Epithelial cell of prostate (primary cell): ENCODE measurements around the gene SP110.
A peak's percentile ranks its signal among the peaks of the same experiment; 100 is the strongest.

Experiments used
- DNase-seq: peaks from one replicate; pipeline ENCODE4 v3.0.0-alpha.2; 2011; ENCODE audit warnings: low read depth, low spot score
- H3K27ac ChIP-seq: fragments of 450-650 bp; 2 replicates; pipeline ENCODE4 v1.5.1; 2017; ENCODE audit warnings: mild to moderate bottlenecking

Gene SP110

GRCh38 chr2:230226051-230226551, 6.3 kb upstream of the SP110 start:
- H3K27ac ChIP-seq, result no peak overlapping the region
- DNase-seq, result no peak

GRCh38 chr2:230225486-230225885, 5.7 kb upstream of the SP110 start, which contains the start of gene SP140:
Gene SP140 (plus strand): TSS chr2:230225736. CDS start chr2:230225845, 109 bp downstream.
- no peak for DNase-seq
- H3K27ac ChIP-seq, result no peak within 1 kb of the TSS

- no peak overlapping the region for H3K27ac ChIP-seq
- DNase-seq, result no peak
These were observed 4.7 kb upstream of the SP110 start for GRCh38 chr2:230224458-230224857.

GRCh38 chr2:230222829-230223228, 3.0 kb upstream of the SP110 start:
- peak; percentile 71 for DNase-seq
- H3K27ac ChIP-seq, result peak overlapping the region; percentile 20

GRCh38 chr2:230221493-230221892, 1.7 kb upstream of the SP110 start:
- no peak overlapping the region for H3K27ac ChIP-seq
- no peak for DNase-seq

GRCh38 chr2:230220347-230220969, 674 bp upstream of the SP110 start:
- DNase-seq, result no peak
- H3K27ac ChIP-seq, result peak overlapping the region; percentile 46

GRCh38 chr2:230218421-230218820, 1.4 kb downstream of the SP110 start:
- no peak for DNase-seq
- no peak overlapping the region for H3K27ac ChIP-seq

GRCh38 chr2:230217424-230217823, 2.4 kb downstream of the SP110 start:
- no peak overlapping the region for H3K27ac ChIP-seq

GRCh38 chr2:230216489-230216888, 3.3 kb downstream of the SP110 start:
- DNase-seq, result no peak
- no peak overlapping the region for H3K27ac ChIP-seq

More at GRCh38 chr2:230217424-230217823, 2.4 kb downstream of the SP110 start:
- no peak for DNase-seq

- no peak for DNase-seq
- H3K27ac ChIP-seq, result no peak overlapping the region
These were observed 10.2 kb downstream of the SP110 start for GRCh38 chr2:230209422-230210051.

GRCh38 chr2:230208576-230208975, 11.2 kb downstream of the SP110 start:
- DNase-seq, result no peak
- no peak overlapping the region for H3K27ac ChIP-seq

GRCh38 chr2:230205721-230206120, 14.1 kb downstream of the SP110 start:
- DNase-seq, result no peak
- no peak overlapping the region for H3K27ac ChIP-seq

- DNase-seq, result no peak
- H3K27ac ChIP-seq, result no peak overlapping the region
These were observed 14.8 kb downstream of the SP110 start for GRCh38 chr2:230205034-230205433.

GRCh38 chr2:230203110-230203676, 16.6 kb downstream of the SP110 start:
- no peak overlapping the region for H3K27ac ChIP-seq
- no peak for DNase-seq

GRCh38 chr2:230202430-230203109, 17.2 kb downstream of the SP110 start:
- no peak for DNase-seq
- no peak overlapping the region for H3K27ac ChIP-seq

- DNase-seq, result no peak
- H3K27ac ChIP-seq, result no peak overlapping the region
These were observed 34.8 kb downstream of the SP110 start for GRCh38 chr2:230184727-230185578.

GRCh38 chr2:230181195-230181594, 38.6 kb downstream of the SP110 start:
- no peak overlapping the region for H3K27ac ChIP-seq
- no peak for DNase-seq

- H3K27ac ChIP-seq, result no peak overlapping the region
- no peak for DNase-seq
These were observed 39.9 kb downstream of the SP110 start for GRCh38 chr2:230179907-230180306.

GRCh38 chr2:230178546-230179485, 41.0 kb downstream of the SP110 start:
- no peak for DNase-seq
- no peak overlapping the region for H3K27ac ChIP-seq
